Glomerular endothelial cell (primary cell): Measurements from ENCODE around the gene CFAP53. TPM values are rescaled to one million over a fixed set of nuclear protein-coding genes. Genes with fewer than 3 reads are reported as not detected.

Experiments
- DNase-seq: peaks from one replicate; pipeline ENCODE4 v3.0.0-alpha.2; 2011; ENCODE audit warnings: low read depth, low spot score; ENCODE audit errors: extremely low read depth
- total RNA-seq: library from RNA; depleted of rRNA; stranded (reverse); fragments of >200 nt; gene quantifications from 2 replicates; pipeline ENCODE4 v1.2.3, GENCODE V29; 2015

The CFAP53 gene
- total RNA-seq, 1 donor from 2014 or later = 0.18 TPM

DNA sequence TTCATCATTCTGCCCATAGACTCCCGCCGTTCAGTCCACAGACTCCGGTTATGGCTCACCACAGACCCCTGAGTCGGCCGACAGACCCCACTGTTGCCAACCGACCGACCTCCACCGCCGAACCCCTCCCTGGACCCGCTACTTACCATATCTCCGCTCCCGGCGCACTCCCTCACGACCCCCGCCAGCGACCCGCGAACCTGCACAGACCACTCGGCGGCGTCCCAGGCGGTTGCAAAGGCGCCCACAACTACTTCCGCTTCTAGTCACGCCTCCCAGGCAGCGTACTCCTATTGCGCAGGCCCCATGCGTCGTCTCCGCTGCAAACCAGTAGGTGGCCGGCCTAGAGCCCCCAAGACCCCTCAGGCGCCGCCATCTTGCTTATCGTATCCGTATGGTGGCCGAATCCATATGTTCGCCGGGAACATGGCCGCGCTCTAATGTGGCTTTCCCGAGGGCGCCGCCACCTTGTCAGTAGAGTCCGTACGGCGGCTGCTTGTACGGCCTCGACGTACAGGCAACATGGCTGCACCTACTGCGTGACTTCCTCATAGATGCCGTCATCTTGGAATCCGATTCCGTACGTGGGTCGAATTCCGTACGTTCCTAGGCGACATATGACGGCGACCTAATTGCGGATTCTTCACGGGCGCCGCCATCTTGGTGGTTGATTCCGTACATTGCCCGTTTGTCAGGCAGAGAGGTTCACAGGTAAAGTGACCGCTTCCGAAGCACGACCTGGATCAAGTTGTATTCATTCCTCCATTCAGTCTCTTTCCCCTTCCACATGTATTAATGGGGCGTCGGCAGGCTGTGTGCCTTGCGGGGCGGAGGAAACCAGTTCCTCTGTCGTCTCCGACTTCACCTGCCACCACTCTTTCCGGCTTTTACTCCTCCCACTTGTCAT lies 21.4 kb upstream of the CFAP53 start, which contains the start of gene CXXC1:
CXXC1 (minus strand) TSS at position 252 of the 907 bp plus-strand sequence; CDS start at position 149, 103 bp downstream.
- DNase-seq = peak; percentile 97

DNA sequence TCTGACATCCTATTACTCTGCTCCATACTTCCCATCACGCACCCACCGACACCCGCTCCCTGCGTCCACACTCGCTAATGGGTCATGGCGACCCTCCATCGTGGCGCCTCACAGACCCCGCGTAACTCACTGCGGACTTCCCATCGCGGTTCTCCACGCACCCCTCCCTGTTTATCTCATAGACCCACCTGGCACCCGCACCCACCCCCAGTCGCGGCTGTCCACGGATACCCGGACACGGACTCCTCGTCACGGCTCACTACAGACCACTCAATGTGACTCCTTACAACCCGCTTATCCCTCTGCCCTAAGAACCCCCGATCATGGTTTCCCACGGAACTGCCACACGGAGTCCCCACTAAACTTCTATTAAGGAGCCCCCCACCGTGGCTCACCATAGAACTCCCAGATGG lies 20.7 kb upstream of the CFAP53 start:
- no peak for DNase-seq

DNA sequence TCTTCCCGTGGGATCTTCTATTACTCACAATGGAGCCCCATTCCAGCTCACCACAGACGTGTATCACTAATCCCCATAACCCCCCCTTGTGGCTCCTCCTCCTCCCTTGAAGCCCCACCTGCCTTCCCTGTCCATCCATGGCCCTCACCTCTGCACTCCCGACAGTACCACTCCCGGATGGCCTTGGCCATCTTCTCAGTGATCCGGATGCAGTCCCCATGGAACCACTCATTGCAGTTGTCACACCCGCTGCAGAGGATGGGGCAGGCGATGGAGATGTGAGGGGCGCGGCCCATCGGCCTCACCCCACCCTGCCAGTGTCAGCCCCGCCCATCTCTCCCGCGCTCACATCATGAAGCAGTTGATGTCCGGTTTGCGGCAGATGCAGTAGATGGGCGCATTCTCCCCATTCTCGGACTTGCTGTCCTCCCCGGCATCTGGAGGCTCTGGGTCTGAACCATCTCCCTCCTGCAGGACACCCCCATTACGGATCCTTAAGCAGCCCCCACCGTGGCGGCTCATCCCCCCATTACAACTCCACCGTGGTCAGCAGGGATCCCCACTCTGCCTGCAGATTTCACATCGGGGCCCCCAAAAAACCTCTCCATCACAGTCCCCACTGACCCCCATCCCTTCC lies 20.2 kb upstream of the CFAP53 start:
- no peak for DNase-seq

DNA sequence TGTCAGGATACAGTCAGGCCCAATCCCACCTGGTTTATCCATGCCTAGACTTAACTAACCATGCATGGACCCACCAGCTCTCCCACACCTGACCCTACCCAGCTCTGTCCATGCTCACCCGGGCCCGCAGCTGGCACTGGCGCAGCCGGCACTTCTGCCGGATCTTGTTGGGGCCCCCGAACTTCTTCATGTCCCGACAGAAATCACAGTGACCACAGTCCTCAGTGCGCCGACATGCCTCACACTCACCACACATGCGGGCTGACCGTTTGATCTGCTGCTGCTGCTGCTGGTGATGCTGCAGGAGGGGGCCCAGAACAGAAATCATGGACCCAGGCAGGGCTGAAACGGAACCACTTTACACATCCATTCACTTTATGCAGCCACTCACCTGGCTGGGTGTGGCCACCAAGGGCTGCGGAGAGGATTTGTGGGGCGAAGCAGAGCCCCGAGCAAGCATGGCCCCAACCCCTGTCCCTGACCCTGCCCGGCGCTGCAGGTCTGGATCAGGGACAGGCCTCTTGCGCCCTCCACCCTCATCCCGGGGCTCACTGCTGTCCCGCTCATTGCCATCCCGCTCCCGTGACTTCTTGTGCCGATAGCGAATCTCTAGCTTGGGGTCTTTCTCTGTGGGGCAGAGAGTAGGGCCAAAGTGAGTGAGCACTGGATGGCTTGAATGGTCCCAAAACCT lies 19.5 kb upstream of the CFAP53 start:
- DNase-seq = no peak

DNA sequence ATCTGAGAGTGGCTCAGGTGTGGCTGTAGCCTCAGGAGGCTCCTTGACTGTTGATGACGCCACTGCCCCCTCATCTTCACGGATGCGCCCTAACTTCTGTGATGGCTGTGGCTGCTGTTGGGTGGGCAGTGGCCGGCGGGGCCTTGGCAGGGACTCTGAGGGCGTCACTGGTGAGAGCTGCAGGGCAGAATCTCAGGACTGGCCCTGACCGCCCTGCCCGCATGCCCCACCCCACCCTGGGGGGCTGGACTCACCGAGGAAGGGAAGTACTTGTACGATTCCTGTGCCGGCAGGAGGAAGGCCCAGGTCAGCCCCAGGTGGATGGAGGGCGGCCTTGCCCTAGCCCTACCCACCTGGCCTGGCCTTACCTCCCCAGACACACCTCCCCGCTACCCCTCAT lies 18.8 kb upstream of the CFAP53 start:
- DNase-seq = no peak

DNA sequence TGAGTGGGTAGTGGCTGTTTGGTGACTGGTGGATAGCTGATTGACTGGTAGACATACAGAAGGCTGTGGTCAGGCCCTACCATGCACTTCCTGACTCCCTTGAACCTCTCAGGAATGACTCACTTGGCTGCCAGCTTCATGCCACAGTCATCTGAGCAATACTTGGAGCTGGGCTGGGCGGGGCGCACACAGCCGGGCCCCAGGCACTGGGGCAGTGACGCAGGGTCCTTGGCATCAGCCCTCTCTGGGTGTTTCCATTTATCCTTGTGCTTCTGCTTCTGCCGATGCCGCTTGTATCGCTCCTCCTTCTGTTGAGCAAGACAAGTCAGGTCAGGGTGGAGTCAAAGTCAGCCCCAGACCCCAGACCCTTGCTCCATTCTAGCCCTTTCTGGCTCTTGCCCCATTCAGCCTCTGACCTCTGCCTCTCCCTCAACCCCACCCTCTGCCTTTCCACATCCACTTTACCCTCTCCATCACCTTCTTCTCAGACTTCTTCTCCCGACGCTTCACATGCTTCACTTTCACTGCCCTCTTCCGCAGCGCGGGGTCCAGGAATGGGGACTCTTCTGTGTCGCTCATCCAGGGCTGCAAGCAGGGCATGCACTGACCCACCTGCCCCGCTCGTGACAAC lies 18.1 kb upstream of the CFAP53 start:
- DNase-seq = no peak

DNA sequence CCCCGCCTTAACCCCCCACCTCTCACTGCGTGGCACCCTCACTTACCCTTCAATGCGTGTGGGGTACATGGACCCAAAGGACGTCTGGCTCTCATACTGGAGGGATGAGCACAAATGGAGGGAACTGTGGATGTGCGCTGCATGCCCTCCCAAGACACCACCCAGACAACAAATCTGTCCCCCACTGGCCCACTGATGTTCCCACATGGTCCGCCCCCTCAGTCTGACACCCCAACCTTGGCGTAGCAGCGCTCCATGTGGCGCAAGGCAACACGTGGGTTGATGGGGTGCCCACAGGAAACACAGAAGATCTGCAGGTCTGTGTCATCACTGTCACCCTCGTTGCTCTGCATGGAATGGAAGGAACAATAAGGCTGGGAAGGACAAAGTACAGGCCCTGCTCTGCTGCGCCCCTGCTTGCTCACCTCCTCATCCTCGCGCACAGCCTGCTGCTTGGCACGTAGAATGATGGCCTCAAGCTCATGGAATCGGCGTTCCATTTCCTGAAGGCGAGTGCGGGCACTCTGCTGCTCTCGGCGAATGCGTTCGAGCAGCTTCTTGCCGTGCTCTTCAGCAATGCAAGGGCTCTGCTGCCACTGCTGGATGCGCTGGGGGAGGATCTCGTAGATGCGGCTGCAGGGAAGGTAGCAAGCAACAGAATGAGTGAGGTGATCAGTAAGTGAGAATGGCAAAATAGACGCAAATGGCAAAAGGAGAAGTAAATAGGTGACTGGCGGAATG lies 17.3 kb upstream of the CFAP53 start:
- no peak for DNase-seq

DNA sequence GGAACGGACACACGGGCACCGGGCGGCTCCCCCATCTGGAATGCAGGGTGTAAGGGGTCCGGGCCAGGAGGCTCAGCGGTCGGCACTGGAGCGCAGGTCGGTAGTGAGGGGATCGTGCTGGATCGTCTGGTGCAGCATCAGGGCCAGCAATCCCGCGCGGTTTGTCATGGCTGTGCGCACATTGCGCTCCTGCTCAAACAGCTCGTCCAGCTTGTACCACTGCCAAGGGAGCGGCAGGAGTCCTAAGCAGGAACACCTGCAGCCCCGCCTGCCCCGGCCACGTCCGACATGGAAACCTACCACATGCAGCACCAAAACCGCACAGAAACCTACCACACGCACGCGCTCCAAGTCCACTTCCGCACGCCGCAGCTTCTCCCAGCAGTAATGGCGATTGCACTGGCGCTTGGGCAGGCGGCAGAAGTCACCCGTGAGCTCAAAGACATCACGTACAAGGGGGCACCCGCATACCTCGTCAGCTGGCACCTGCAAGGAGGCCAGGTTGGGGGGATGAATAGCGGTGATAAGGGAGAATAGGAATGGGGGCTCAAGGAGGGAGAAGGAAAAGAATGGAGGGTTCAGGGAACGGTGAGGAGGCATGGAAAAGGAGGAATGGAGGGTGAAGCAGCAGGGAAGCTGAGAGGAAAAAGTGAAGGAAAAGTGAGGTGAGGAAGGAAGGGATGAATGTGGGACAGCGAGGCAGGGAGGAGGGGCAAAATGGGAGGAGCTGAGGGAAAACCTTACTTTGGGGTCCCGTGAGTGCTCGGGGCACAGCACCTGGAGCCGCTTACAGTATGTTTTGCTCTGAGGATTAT lies 16.4 kb upstream of the CFAP53 start:
- no peak for DNase-seq

DNA sequence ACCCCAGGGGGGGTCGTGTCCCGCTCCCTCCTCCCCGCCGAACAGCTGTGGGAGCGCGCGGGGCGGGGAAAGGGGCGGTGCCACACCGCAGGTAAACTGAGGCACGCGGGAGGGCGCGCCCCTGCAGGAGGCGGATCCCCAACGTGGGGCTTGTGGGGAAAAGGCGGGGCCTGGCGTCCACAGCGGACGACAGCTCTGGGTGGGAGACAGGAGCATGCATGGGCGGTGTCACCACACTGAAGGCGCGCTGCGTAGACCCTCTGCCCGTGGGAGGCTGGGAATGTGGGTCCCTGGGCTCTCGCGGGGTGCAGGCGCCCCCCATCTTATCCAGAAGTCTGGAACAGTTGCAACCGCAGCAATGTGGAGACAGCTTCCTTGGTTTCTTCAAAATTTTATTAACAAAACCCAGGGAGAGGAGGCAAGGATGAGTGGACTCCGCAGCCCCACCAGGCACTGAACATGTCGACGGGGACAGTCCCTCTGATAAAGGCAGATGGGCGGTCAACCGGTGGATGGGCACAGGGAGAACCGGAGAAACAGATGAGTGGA lies 15.8 kb upstream of the CFAP53 start:
- DNase-seq = no peak

DNA sequence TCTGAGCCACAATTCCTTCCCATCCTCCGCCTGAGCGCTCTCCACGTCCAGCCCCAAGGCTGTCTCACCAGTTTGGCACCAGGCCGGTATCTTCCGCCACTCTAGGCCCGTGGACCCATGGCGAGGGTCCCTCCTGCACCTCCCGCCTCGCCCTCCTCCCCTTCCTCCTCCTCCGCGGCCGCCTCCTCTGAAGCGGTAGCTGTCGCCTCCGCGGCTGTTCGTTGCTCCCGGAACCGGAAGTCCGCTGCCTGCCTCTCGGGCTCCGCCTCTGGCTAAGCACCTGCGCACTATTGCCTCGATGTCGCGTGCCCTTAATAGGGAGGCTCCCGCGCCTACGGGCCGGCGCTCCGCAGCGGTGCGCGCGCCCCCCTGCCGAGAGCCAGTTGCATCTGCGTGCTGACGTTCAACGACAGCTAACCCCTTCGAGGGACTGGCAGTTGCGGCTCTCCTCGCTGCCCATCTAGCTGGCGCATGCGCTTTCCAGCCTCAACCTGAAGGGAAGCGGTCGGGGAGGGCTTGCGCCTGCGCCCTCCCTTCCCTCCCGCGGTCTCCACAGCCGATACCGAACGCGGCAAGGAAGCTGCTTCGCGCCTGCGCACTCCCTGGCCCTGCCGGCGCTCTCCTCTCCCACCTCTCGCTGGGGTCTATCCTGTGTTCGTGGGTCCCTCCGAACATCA lies 15.1 kb upstream of the CFAP53 start, which contains the start of gene MBD1:
MBD1 (minus strand) TSS at position 229 of the 677 bp plus-strand sequence. CDS start 1,531 bp downstream, outside the sequence.
- peak; percentile 73 for DNase-seq

DNA sequence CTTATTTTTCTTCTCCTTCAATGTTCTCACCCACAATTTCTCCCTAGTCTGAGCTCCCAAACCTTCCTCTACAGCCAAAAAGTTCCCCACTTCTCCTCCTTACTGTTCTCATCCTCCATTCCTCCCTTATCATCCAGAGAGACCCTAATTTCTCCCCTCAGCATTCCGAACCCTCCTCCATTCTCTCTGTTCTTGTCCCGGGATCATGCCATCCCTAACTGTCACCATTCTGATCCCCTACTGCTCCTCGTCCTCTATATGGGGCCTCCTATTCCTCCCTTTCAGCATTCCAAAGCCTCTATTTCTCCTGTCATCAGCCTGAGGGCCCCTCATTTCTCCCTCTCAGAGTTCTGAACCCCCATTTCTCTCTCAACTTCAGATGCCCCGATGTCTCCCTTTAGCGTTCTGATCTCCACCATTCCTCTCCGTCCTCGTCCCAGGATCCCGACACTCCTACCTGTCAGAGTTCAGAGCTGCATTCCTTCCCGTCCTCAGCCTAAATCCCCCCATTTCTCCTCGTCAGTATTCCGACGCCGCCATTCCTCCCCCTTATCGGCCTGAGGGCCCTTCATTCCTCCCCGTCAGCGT lies 14.5 kb upstream of the CFAP53 start:
- no peak for DNase-seq

DNA sequence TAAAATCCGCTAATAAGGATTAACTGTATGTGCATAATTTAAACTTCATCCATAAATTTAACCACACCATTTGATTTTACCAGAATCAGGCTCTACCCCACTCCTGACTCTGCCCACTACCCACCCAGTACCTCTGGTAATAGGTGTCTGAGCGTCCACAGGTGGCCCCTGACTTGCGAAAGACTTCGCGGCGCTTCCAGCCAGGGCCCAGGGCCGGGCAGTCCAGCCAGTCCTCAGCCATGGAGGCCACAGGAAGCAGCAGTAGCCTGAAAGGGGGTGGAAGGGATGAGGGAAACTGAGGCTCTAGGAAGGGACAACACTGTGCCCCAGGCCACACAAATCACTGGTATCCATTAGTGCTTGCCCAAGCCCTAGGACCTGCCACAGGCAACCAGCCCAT lies 13.5 kb upstream of the CFAP53 start:
- DNase-seq = no peak

DNA sequence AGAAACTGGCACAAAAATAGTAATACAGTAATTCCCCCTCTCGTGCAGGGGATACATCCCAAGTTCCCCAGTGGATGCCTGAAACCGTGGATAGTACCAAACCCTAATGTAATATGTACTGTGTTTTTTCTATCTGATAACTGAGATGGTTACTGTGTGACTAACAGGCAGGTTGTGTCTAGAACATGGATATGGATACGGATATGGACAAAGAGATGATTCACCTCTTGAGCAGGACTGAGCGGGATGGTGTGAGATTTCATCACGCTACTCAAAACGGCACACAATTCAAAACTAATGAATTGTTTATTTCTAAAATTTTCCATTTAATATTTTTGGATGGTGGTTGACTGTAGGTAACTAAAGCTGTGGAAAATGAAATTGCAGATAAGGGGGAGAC lies 11.6 kb upstream of the CFAP53 start:
- DNase-seq = no peak

DNA sequence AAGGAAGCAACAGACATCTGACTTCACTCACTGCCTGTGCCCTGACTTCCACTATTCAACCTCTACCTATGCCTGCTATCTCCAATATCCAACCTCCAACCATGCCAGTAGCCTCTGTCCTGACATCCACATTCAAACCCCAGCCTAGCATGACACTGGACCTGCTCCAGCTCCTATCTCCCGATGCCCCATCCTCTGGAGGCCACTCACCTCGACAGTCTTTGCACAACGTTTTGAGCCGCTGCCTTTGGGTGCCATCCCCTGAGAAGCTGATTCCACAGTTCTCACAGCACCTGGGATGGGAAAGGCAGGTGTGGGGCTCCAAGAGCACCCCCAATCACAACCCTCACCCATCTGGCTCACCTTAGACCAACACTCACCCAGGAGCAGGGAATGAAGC lies 10.2 kb upstream of the CFAP53 start:
- DNase-seq = no peak

DNA sequence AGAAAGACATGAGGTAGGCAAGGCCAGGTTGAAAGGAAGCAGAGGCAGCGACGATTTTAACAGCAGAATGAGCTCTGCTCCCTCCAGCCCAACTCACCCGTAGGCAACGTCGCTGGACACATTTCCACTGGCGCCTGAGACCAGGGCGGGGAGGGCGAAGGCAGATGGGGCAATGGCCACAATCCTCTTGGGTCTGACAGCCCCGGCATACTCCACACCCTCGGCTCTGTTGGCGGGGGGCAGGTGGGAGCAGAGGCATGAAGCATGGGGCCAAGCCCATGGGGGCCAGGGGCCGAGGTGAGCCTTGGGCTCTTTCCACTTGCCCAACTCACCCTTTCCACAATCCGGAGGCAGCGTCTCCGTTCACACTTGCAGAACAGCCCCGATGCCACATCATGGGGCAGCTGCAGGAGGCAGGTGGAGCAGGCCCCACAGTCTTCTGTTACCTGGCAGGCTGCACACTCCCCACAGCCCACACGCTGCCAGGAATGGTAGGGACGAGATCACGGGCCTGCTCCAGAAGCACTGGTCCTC lies 9.3 kb upstream of the CFAP53 start:
- no peak for DNase-seq

DNA sequence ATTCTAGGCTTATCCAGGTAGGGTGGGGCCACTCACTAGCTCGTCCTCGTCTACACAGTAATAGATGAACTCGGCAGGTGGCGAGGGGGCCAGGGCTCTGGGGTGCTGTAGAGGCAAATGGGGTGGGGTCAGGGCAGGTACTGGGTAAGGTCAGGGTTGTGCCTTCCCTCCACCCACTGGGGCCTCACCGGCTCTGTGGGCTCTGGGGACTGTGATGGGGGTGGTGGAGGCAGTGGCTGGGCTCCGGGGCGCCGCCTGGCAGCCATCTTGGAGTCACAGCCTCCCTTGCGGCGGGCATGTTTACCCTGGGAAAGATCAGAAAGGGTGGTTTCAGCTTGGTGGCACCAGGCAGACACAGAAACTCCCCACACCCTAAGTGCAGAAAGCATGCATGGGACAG lies 8.6 kb upstream of the CFAP53 start:
- no peak for DNase-seq

DNA sequence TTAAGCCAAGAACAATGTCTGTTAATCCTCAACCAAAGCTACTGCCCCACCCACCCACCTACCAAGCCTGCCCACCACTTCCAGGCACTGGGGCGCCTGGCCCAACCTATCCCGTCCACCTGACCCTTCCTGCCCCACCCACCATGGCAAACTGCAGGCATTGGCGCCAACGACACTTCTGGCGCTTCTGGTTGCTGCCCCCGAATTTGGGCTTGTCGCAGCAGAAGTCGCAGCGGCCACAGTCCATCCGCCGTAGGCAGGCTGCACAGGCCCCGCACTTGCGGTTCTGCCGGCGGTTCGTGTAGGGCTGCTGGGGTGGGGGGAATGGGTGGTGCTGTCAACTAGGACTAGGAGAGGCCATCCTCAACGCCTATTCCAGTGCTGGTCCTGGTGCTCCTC lies 7.7 kb upstream of the CFAP53 start:
- DNase-seq = no peak
